Mesendoderm (in vitro differentiated cells): ENCODE measurements around the gene P2RX1.
A peak's percentile ranks its signal among the peaks of the same experiment; 100 is the strongest.

Source experiments
- DNase-seq: peaks from one replicate; pipeline ENCODE4 v3.0.0; 2013
- H2AK5ac ChIP-seq: 2 replicates; pipeline ENCODE4 v1.6.1; 2013; ENCODE audit warnings: low read length, inconsistent platforms
- H2BK120ac ChIP-seq: 2 replicates; pipeline ENCODE4 v1.6.1; 2013; ENCODE audit warnings: low read depth, mild to moderate bottlenecking, low read length, moderate library complexity, mixed read lengths
- H2BK15ac ChIP-seq: replicated peaks from 2 replicates; pipeline ENCODE4 v1.6.1; 2013; ENCODE audit warnings: low read depth, mild to moderate bottlenecking, moderate library complexity
- H2BK5ac ChIP-seq: 2 replicates; pipeline ENCODE4 v1.6.1; 2013; ENCODE audit warnings: low read length, inconsistent platforms
- H3K18ac ChIP-seq: 2 replicates; pipeline ENCODE4 v1.6.1; 2013; ENCODE audit warnings: mild to moderate bottlenecking, low read length, mixed read lengths
- H3K23ac ChIP-seq: one replicate; pipeline ENCODE4 v1.6.1; 2013; ENCODE audit warnings: low read length
- H3K27ac ChIP-seq: 2 replicates; pipeline ENCODE4 v1.5.1; 2013; ENCODE audit warnings: low read depth, mild to moderate bottlenecking, inconsistent platforms, low read length, moderate library complexity
- H3K27me3 ChIP-seq: 2 replicates; pipeline ENCODE4 v1.6.1; 2013; ENCODE audit warnings: low read length, control low read depth, mild to moderate bottlenecking, inconsistent platforms; ENCODE audit not compliant: insufficient read depth, poor library complexity
- H3K36me3 ChIP-seq: 2 replicates; pipeline ENCODE4 v1.6.1; 2013; ENCODE audit warnings: low read length, inconsistent platforms; ENCODE audit not compliant: control insufficient read depth, insufficient read depth
- H3K4ac ChIP-seq: one replicate; pipeline ENCODE4 v1.6.1; 2013; ENCODE audit warnings: low read depth, mild to moderate bottlenecking, low read length, moderate library complexity
- H3K4me1 ChIP-seq: 2 replicates; pipeline ENCODE4 v1.6.1; 2013; ENCODE audit warnings: low read depth, low read length, inconsistent platforms; ENCODE audit not compliant: control insufficient read depth
- H3K4me2 ChIP-seq: 2 replicates; pipeline ENCODE4 v1.6.1; 2013; ENCODE audit warnings: low read length
- H3K4me3 ChIP-seq: 2 replicates; pipeline ENCODE4 v1.5.1; 2013; ENCODE audit warnings: mild to moderate bottlenecking, low read length
- H3K56ac ChIP-seq: one replicate; pipeline ENCODE4 v1.6.1; 2013; ENCODE audit warnings: low read length
- H3K79me1 ChIP-seq: 2 replicates; pipeline ENCODE4 v1.6.1; 2013; ENCODE audit warnings: low read length, inconsistent platforms
- H3K79me2 ChIP-seq: 2 replicates; pipeline ENCODE4 v1.6.1; 2013; ENCODE audit warnings: mild to moderate bottlenecking, low read length; ENCODE audit not compliant: control insufficient read depth, insufficient read depth
- H3K9ac ChIP-seq: 2 replicates; pipeline ENCODE4 v1.6.1; 2013; ENCODE audit warnings: low read length, inconsistent platforms
- H4K5ac ChIP-seq: one replicate; pipeline ENCODE4 v1.6.1; 2013; ENCODE audit warnings: low read length
- H4K8ac ChIP-seq: one replicate; pipeline ENCODE4 v1.6.1; 2013; ENCODE audit warnings: low read depth, mild to moderate bottlenecking, control low read depth, low read length, moderate library complexity
- WGBS: extraction: QIAGEN DNeasy Blood & Tissue Kit; methylation state at CpG from one replicate; pipeline ENCODE4 v1.1.7; 2013; ENCODE audit warnings: low lambda C conversion rate, missing lambda C conversion rate; ENCODE audit not compliant: insufficient coverage; ENCODE audit errors: extremely low coverage; 5-methylcytosine and 5-hydroxymethylcytosine counted together

The P2RX1 gene

DNA sequence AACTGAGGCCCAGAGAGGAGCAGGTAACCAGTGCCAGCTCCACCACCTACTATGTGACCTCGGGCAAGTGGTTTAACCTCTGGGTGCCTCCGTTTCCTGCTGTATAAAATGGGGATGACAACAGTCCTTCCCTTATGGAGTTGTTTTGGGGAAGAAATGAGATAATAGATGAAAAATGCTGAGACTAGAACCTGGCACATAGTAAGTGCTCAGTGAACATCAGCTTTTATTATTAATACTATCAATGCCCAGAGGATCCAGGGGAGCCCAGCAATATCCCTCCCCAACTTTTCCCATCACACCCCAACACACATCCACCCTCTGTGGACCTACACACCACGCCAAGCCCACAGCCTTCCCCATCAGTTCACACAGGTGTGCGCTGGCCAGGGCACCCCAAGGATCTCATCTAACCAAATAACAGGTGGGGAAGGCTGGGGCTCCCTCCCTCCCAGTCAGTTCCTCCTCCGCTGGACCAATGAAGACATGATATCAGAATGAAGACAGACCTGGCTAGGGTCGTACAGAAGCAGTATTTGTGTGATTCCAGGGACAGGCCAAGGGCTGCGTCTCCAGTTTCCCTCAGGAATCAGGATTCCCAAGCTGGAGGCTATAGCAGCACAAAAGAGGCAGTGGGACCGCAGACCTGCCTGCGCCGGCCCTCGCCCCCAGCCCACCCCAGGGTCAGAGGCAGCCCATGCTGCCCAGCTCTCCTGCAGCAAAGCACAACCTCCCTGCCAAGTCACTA, 46.1 kb upstream of the P2RX1 start:
- H3K18ac ChIP-seq, result no peak overlapping the region
- H3K79me2 ChIP-seq, result no peaks in the 10 kb centered on the region
- no peaks in the 10 kb centered on the region for H3K79me1 ChIP-seq
- H3K4me1 ChIP-seq, result peaks cover 4% of the 10 kb centered on the region
- no peak overlapping the region for H3K27ac ChIP-seq
- no peak overlapping the region for H3K4me2 ChIP-seq
- H2AK5ac ChIP-seq, result no peak overlapping the region
- H3K27me3 ChIP-seq, result peaks cover 7% of the 10 kb centered on the region
- no peak overlapping the region for H3K23ac ChIP-seq
- H3K56ac ChIP-seq, result no peak overlapping the region
- no peak overlapping the region for H3K9ac ChIP-seq
- no peak overlapping the region for H3K4me3 ChIP-seq
- H2BK120ac ChIP-seq, result no peak overlapping the region
- H4K5ac ChIP-seq, result no peak overlapping the region
- DNase-seq, result no peak
- no peaks in the 10 kb centered on the region for H3K36me3 ChIP-seq
- WGBS, result no CpG with 5 or more reads among the region's 11 CpGs
- H3K4ac ChIP-seq, result no peak overlapping the region
- no peak overlapping the region for H2BK5ac ChIP-seq
- no peak overlapping the region for H2BK15ac ChIP-seq
- no peak overlapping the region for H4K8ac ChIP-seq

DNA sequence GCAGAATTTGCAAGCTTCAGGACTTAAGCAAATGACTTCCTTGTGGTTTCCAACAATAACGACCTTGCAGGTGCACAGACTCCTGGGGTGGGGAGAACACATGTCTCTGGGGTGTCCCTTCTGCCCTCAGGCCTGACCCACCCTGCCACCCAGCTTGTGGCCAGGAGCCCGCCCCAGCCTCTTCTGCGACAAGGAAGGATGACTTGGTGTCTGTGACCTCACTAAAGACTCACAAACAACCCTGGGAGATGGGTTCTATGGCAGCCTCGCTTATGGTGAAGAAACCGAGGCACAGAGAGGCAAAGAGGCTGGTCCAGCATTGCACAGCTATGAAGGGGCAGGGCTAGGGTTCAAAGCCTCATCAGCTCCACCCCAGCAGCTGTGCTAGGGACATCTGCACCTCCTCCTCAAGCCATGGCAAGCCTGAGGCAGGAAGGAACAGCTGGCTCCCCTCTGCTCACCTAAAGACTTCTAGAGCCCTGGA, 45.3 kb upstream of the P2RX1 start:
- H3K36me3 ChIP-seq, result no peaks in the 10 kb centered on the region
- no peak overlapping the region for H2BK120ac ChIP-seq
- H3K9ac ChIP-seq, result no peak overlapping the region
- H3K23ac ChIP-seq, result no peak overlapping the region
- no peak overlapping the region for H3K4ac ChIP-seq
- no peak overlapping the region for H3K4me2 ChIP-seq
- H2BK15ac ChIP-seq, result no peak overlapping the region
- no peak for DNase-seq
- H4K5ac ChIP-seq, result no peak overlapping the region
- no peak overlapping the region for H3K18ac ChIP-seq
- no peaks in the 10 kb centered on the region for H3K79me2 ChIP-seq
- no peak overlapping the region for H2AK5ac ChIP-seq
- H3K4me1 ChIP-seq, result peaks cover 4% of the 10 kb centered on the region
- peaks cover 7% of the 10 kb centered on the region for H3K27me3 ChIP-seq
- H3K4me3 ChIP-seq, result no peak overlapping the region
- no peak overlapping the region for H2BK5ac ChIP-seq
- WGBS, result no CpG with 5 or more reads among the region's 5 CpGs
- H3K56ac ChIP-seq, result no peak overlapping the region
- H4K8ac ChIP-seq, result no peak overlapping the region
- no peaks in the 10 kb centered on the region for H3K79me1 ChIP-seq
- no peak overlapping the region for H3K27ac ChIP-seq

GRCh38 chr17:3960764-3961163, 44.5 kb upstream of the P2RX1 start:
- Histone ChIP-seq H3K79me2 (no peaks in the 10 kb centered on the region), H4K5ac (no peak overlapping the region), H3K79me1 (no peaks in the 10 kb centered on the region), H3K27me3 (peaks cover 7% of the 10 kb centered on the region), H2BK15ac (no peak overlapping the region), H3K27ac (no peak overlapping the region), H3K4me2 (no peak overlapping the region), H2BK5ac (no peak overlapping the region), H3K36me3 (no peaks in the 10 kb centered on the region), H3K56ac (no peak overlapping the region), H3K18ac (no peak overlapping the region), H3K4me3 (no peak overlapping the region), H4K8ac (no peak overlapping the region), H3K9ac (no peak overlapping the region), H3K4ac (no peak overlapping the region), H3K4me1 (peaks cover 4% of the 10 kb centered on the region), H2AK5ac (no peak overlapping the region), H3K23ac (no peak overlapping the region), H2BK120ac (no peak overlapping the region)
- no peak for DNase-seq
- no CpG with 5 or more reads among the region's 14 CpGs for WGBS

- Histone ChIP-seq H3K4ac (no peak overlapping the region), H3K9ac (no peak overlapping the region)
These were observed 43.8 kb upstream of the P2RX1 start for GRCh38 chr17:3959921-3960601.

GRCh38 chr17:3959295-3959899, 43.1 kb upstream of the P2RX1 start:
- H3K9ac ChIP-seq, result no peak overlapping the region
- H3K27me3 ChIP-seq, result peaks cover 7% of the 10 kb centered on the region
- no peaks in the 10 kb centered on the region for H3K79me1 ChIP-seq
- no peak overlapping the region for H3K4me3 ChIP-seq
- H2BK120ac ChIP-seq, result no peak overlapping the region
- no peak overlapping the region for H3K4me2 ChIP-seq
- no peak overlapping the region for H2BK15ac ChIP-seq
- DNase-seq, result no peak
- no peak overlapping the region for H2AK5ac ChIP-seq
- H4K8ac ChIP-seq, result no peak overlapping the region
- no peak overlapping the region for H3K18ac ChIP-seq
- no peak overlapping the region for H3K23ac ChIP-seq
- H2BK5ac ChIP-seq, result no peak overlapping the region
- H3K36me3 ChIP-seq, result no peaks in the 10 kb centered on the region
- no peaks in the 10 kb centered on the region for H3K4me1 ChIP-seq
- WGBS, result no CpG with 5 or more reads among the region's 15 CpGs
- no peak overlapping the region for H3K4ac ChIP-seq
- no peak overlapping the region for H4K5ac ChIP-seq
- H3K79me2 ChIP-seq, result no peaks in the 10 kb centered on the region
- H3K27ac ChIP-seq, result no peak overlapping the region
- H3K56ac ChIP-seq, result peak overlapping the region; percentile 5

More at GRCh38 chr17:3959921-3960601, 43.8 kb upstream of the P2RX1 start:
- Histone ChIP-seq H4K5ac (no peak overlapping the region), H2BK120ac (no peak overlapping the region), H3K79me1 (no peaks in the 10 kb centered on the region), H3K18ac (no peak overlapping the region), H3K36me3 (no peaks in the 10 kb centered on the region), H3K23ac (no peak overlapping the region), H3K4me3 (no peak overlapping the region), H2BK15ac (no peak overlapping the region), H2BK5ac (no peak overlapping the region), H3K27ac (no peak overlapping the region), H3K4me2 (no peak overlapping the region), H3K56ac (no peak overlapping the region), H3K4me1 (no peaks in the 10 kb centered on the region), H2AK5ac (no peak overlapping the region), H3K79me2 (no peaks in the 10 kb centered on the region), H3K27me3 (peaks cover 7% of the 10 kb centered on the region), H4K8ac (no peak overlapping the region)
- no CpG with 5 or more reads among the region's 14 CpGs for WGBS
- no peak for DNase-seq
